Parathyroid adenoma (tissue), 2 donors: ENCODE measurements around the gene ZC2HC1C.
"Not testable (repeated sequence)": the region's sequence is repeated elsewhere in the genome, so short reads cannot be mapped to it uniquely, and the experiment has no call there.

Experiments used
- H2AFZ ChIP-seq: fragments of 300-600 bp; sonication (generic); one replicate; pipeline ENCODE4 v1.7.0; 2017; ENCODE audit warnings: antibody characterized with exemption, mild to moderate bottlenecking
- H3K27ac ChIP-seq: fragments of 300-600 bp; sonication (generic); one replicate; pipeline ENCODE4 v1.7.0; 2017
- H3K27me3 ChIP-seq: fragments of 300-600 bp; sonication (generic); one replicate; pipeline ENCODE4 v1.7.0; 2017; ENCODE audit warnings: low read length; ENCODE audit not compliant: control insufficient read depth, insufficient read depth
- H3K36me3 ChIP-seq: fragments of 300-600 bp; sonication (generic); one replicate; pipeline ENCODE4 v1.7.0; 2017; ENCODE audit warnings: low read length; ENCODE audit not compliant: control insufficient read depth, insufficient read depth
- H3K4me1 ChIP-seq: fragments of 300-600 bp; sonication (generic); one replicate; pipeline ENCODE4 v1.7.0; 2017; ENCODE audit warnings: control low read depth
- H3K4me2 ChIP-seq: fragments of 300-600 bp; sonication (generic); one replicate; pipeline ENCODE4 v1.7.0; 2017; ENCODE audit warnings: low read length
- H3K4me3 ChIP-seq: fragments of 300-600 bp; sonication (generic); one replicate; pipeline ENCODE4 v1.7.0; 2017; ENCODE audit warnings: low read depth, low read length
- H3K79me2 ChIP-seq: fragments of 300-600 bp; sonication (generic); one replicate; pipeline ENCODE4 v1.7.0; 2017; ENCODE audit warnings: control low read depth
- H3K9ac ChIP-seq: fragments of 300-600 bp; sonication (generic); one replicate; pipeline ENCODE4 v1.7.0; 2017; ENCODE audit warnings: mild to moderate bottlenecking
- H3K9me3 ChIP-seq: fragments of 300-600 bp; sonication (generic); one replicate; pipeline ENCODE4 v1.7.0; 2017; ENCODE audit warnings: low read length; ENCODE audit not compliant: control insufficient read depth
- CTCF ChIP-seq: fragments of 300-600 bp; sonication (generic); IDR thresholded peaks from one replicate; pipeline ENCODE4 v1.7.0; 2017; ENCODE audit warnings: antibody characterized with exemption, mild to moderate bottlenecking
- donor health status: primary hyperparathyroidism.

ZC2HC1C gene

DNA sequence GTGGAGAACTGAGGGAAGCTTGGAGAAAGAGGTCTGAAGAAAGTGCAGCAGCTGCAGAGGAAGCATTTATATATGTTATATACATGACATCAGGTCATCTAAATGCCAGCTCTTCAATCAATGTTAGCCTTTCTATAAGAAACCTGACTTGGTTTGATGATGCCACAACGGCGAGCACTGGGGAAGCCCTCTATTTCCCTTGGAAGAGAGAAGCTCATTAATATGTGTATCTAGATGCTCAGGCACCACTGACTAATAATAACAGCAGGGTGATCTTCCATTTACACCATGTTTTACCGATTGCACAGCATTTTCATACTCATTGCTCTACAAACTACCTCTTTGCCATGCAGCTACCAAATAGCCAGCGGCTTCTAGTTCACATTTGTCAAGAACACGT is 6.4 kb upstream of the ZC2HC1C start:
- no peak for TF ChIP-seq CTCF
- Histone ChIP-seq H2AFZ (peak overlapping the region; percentile 82), H3K36me3 (no peaks in the 10 kb centered on the region), H3K9ac (no peak overlapping the region), H3K4me1 (peaks cover 3% of the 10 kb centered on the region), H3K27ac (no peak overlapping the region), H3K4me2 (peak overlapping the region; percentile 91), H3K9me3 (no peaks in the 10 kb centered on the region), H3K4me3 (peak overlapping the region; percentile 69), H3K79me2 (peaks cover 7% of the 10 kb centered on the region), H3K27me3 (no peaks in the 10 kb centered on the region)

DNA sequence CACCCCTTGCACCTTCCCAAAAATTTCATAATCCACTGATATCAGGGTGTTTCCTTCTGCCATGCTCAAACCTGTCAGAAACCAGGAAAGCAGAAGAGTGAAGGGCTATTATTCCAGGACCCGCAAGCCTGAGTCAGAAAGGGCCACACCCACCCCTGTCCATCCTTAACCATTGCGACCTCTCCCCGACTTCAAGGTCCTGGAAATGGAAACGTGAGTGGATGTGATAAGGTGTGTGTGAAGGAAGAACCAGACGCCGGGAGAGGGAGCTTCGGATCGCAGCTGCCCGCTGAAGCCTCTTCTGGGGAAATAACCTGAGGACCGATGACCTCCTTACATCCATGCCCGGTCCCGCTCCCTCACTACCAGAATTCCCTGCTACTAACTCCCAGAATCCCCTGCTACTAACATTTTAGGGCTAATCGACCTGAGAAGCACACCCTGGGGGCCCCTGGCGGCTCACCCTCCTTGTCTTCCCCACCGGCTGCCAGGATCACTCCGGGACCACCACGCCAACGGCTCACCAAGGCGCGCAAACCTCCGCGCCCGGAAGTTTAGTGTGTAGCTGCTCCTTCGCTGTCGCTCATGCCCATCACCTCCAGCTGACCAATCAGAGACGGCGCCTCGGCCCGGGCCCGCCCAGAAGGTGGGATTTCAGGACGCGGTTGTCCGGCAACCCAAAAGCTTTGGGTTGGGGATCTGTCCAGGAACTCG is 5.8 kb upstream of the ZC2HC1C start, which contains the start of gene ACYP1:
Gene ACYP1, minus strand, starts transcription at position 534 of the 714 bp plus-strand sequence. Its CDS starts 471 bp downstream, at position 63.
- H3K4me1 ChIP-seq, result peaks cover 3% of the 10 kb centered on the region
- peaks cover 7% of the 10 kb centered on the region for H3K79me2 ChIP-seq
- H3K27ac ChIP-seq, result peak within 1 kb of the TSS; percentile 58
- peak within 1 kb of the TSS; percentile 82 for H2AFZ ChIP-seq
- H3K4me3 ChIP-seq, result peak within 1 kb of the TSS; percentile 69
- H3K36me3 ChIP-seq, result no peaks in the 10 kb centered on the region
- no peaks in the 10 kb centered on the region for H3K9me3 ChIP-seq
- TF ChIP-seq CTCF, result no peak
- H3K4me2 ChIP-seq, result peak within 1 kb of the TSS; percentile 91
- H3K9ac ChIP-seq, result no peak within 1 kb of the TSS
- no peaks in the 10 kb centered on the region for H3K27me3 ChIP-seq

- H3K9me3 ChIP-seq, result no peaks in the 10 kb centered on the region
- H3K27ac ChIP-seq, result peak overlapping the region; percentile 58
- H3K4me2 ChIP-seq, result peak overlapping the region; percentile 91
- H3K4me3 ChIP-seq, result peak overlapping the region; percentile 69
- H2AFZ ChIP-seq, result peak overlapping the region; percentile 82
- peaks cover 7% of the 10 kb centered on the region for H3K79me2 ChIP-seq
- no peak overlapping the region for H3K9ac ChIP-seq
- H3K27me3 ChIP-seq, result no peaks in the 10 kb centered on the region
- H3K36me3 ChIP-seq, result no peaks in the 10 kb centered on the region
- TF ChIP-seq CTCF, result no peak
- peaks cover 3% of the 10 kb centered on the region for H3K4me1 ChIP-seq
These were observed 5.3 kb upstream of the ZC2HC1C start for GRCh38 chr14:75064205-75064567.

DNA sequence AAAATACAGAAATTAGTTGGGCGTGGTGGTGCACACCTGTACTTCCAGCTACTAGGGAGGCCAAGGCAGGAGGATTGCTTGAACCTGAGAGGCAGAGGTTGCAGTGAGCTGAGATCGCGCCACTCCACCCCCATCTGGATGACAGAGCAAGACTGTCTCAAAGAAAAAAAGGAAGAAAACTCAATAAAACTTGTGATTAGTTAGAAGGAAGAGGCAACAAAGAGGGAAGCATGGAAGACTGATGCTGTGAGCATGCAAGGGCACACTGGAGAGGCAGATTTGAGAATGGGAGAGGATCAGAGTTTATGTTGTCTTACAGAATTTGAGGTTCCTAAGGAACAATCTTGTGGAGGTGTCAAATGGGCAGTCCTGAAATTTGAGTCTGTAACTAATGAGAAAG is 2.8 kb upstream of the ZC2HC1C start:
- Histone ChIP-seq H3K9ac (no peak overlapping the region), H3K9me3 (no peaks in the 10 kb centered on the region), H3K4me2 (no peak overlapping the region), H3K79me2 (peaks cover 7% of the 10 kb centered on the region), H2AFZ (no peak overlapping the region), H3K4me1 (peaks cover 16% of the 10 kb centered on the region), H3K27ac (no peak overlapping the region), H3K27me3 (no peaks in the 10 kb centered on the region), H3K4me3 (no peak overlapping the region), H3K36me3 (no peaks in the 10 kb centered on the region)
- no peak for TF ChIP-seq CTCF

GRCh38 chr14:75067212-75067611 is 2.2 kb upstream of the ZC2HC1C start:
- H3K36me3 ChIP-seq, result no peaks in the 10 kb centered on the region
- no peak overlapping the region for H3K9ac ChIP-seq
- peak overlapping the region; percentile 77 for H3K4me3 ChIP-seq
- no peak for TF ChIP-seq CTCF
- H3K27ac ChIP-seq, result no peak overlapping the region
- no peaks in the 10 kb centered on the region for H3K9me3 ChIP-seq
- H3K27me3 ChIP-seq, result no peaks in the 10 kb centered on the region
- H3K4me1 ChIP-seq, result peaks cover 16% of the 10 kb centered on the region
- no peak overlapping the region for H2AFZ ChIP-seq
- H3K79me2 ChIP-seq, result peaks cover 7% of the 10 kb centered on the region
- no peak overlapping the region for H3K4me2 ChIP-seq

DNA sequence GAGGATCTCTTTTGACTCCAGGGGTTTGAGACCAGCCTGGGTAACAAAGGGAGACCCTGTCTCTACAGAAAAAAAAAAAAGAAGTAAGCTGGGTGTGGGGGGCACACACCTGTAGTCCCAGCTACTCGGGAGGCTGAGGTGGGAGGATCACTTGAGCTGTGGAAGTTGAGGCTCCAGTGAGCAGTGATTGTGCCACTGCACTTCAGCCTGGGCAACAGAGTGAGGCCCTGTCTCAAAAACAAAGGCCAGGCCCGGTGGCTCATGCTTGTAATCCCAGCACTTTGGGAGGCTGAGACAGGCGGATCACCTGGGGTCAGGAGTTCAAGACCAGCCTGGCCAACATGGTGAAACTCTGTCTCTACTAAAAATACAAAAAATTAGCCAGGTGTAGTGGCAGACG is 1.7 kb upstream of the ZC2HC1C start:
- H3K27me3 ChIP-seq, H3K79me2 ChIP-seq, H3K9me3 ChIP-seq, H3K36me3 ChIP-seq, H3K9ac ChIP-seq: not testable (repeated sequence)
- H3K4me2 ChIP-seq, result peak overlapping the region; percentile 75
- H3K4me1 ChIP-seq, result peaks cover 16% of the 10 kb centered on the region
- H2AFZ ChIP-seq, result peak overlapping the region; percentile 76
- H3K4me3 ChIP-seq, result peak overlapping the region; percentile 77
- H3K27ac ChIP-seq, result peak overlapping the region; percentile 97
